BLaER1 treated with 17β-estradiol and CSF1 and Interleukin-3, amounts not matched to agents 10 nM and 100 nM (cell line): ENCODE results near the gene HOXC6.
A peak's percentile ranks its signal among the peaks of the same experiment; 100 is the strongest.

Experiments
- H3K27ac ChIP-seq, 11 experiments: shearing (Covaris generic); formaldehyde crosslinking; 2 replicates each; pipeline ENCODE4 v1.8.1; 2022
- H3K27me3 ChIP-seq, 11 experiments: shearing (Covaris generic); formaldehyde crosslinking; 2 replicates each; pipeline ENCODE4 v1.8.1; 2022
- H3K36me3 ChIP-seq, 11 experiments: shearing (Covaris generic); formaldehyde crosslinking; 2 replicates each; pipeline ENCODE4 v1.8.1; 2022
- H3K4me1 ChIP-seq, 10 experiments: shearing (Covaris generic); formaldehyde crosslinking; 2 replicates each; pipeline ENCODE4 v1.8.1; 2022
- H3K4me2 ChIP-seq, 11 experiments: shearing (Covaris generic); formaldehyde crosslinking; 2 replicates each; pipeline ENCODE4 v1.8.1; 2022
- H3K4me3 ChIP-seq, 10 experiments: shearing (Covaris generic); formaldehyde crosslinking; 2 replicates each; pipeline ENCODE4 v1.8.1; 2022
- H3K9ac ChIP-seq, 11 experiments: shearing (Covaris generic); formaldehyde crosslinking; 2 replicates each; pipeline ENCODE4 v1.8.1; 2022
- H3K9me3 ChIP-seq, 11 experiments: shearing (Covaris generic); formaldehyde crosslinking; replicated peaks in 1 of 11; 2 replicates each; pipeline ENCODE4 v1.8.1; 2022
- H4K20me1 ChIP-seq, 11 experiments: shearing (Covaris generic); formaldehyde crosslinking; 2 replicates each; pipeline ENCODE4 v1.8.1; 2022
- Cebpa-rat ChIP-seq, 11 experiments: shearing (Covaris generic); IDR thresholded peaks; 2 replicates each; pipeline ENCODE4 v1.8.1; 2022

Gene HOXC6

DNA sequence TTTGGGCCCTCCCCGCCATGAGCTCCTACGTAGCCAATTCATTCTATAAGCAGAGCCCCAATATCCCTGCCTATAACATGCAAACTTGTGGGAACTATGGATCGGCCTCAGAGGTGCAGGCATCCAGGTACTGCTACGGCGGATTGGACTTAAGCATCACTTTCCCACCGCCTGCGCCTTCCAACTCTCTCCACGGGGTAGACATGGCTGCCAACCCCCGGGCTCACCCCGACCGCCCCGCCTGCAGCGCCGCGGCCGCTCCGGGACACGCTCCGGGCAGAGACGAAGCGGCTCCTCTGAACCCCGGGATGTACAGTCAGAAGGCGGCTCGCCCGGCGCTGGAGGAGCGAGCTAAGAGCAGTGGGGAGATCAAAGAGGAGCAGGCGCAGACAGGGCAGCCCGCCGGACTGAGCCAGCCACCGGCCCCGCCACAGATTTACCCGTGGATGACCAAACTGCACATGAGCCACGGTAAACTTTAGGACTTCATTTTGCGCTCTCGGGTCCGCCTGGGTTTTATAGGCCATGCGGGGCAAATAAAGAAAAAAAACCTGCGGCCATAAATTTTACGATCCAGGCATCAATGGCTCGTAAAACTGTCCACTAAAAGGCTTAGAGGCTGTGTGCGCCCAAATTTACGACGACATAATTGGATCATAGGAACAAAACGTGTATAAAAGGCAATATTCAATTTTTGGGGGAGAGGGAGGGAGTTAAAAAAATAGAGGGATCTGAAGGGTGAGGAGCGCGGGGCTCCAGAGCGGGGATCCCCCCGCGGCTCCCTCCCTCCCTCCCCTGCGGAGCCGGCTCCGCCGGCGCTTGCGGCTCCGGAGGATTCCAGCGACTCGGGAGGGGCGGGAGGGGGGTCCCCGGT lies 5.1 kb downstream of the HOXC6 start:
- Histone ChIP-seq H3K4me1 (peaks cover 0 to 10% (median 8%) of the 10 kb centered on the region in 10 experiments; a peak in 8 of 20 replicates), H3K4me3 (peak overlapping the region in 7 of 10 experiments; percentile 0 to 58 (median 27); a peak in 9 of 20 replicates), H3K9me3 (peaks cover 17 to 43% (median 27%) of the 10 kb centered on the region in 11 experiments), H3K9ac (no peak overlapping the region), H3K27me3 (peaks cover 100% of the 10 kb centered on the region in 11 experiments), H3K4me2 (no peak overlapping the region), H3K36me3 (no peaks in the 10 kb centered on the region), H3K27ac (no peak overlapping the region), H4K20me1 (peaks cover 0 to 88% (median 56%) of the 10 kb centered on the region in 11 experiments; a peak in 17 of 22 replicates)
- TF ChIP-seq Cebpa-rat (IDR thresholded peaks at IDR 0.05), result no peak

DNA sequence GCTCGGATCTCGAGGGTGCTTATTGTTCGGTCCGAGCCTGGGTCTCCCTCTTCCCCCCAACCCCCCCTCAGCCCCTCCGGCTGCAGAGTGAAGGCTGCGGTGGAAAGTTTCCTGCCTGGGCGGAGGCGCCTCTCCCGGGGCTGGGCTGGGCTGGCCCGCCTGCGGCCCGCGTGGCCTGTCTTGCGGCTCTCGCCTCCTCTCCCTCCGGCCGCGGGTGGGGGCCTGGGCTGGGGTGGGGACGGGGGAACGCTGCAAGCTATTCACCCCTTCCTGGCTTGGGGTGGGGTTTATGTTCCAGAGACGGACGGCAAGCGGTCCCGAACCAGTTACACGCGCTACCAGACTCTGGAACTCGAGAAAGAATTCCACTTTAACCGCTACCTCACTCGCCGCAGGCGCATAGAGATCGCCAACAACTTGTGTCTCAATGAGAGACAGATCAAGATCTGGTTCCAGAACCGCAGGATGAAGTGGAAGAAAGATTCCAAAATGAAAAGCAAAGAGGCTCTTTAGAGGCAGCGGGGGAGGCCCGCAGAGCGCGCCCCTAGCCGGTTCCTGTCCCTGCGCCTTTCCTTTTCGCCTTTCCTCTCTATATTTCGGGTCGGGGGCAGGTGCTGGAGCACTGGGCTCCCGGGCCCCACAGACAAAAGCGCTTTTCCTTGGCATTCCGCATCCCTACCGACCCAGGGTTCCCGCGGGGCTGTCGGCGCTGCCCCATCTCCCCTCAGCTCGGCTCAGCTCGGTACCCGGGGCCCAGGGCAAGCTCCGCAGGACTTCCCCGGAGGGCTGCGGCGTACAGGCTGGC lies 5.9 kb downstream of the HOXC6 start:
- Histone ChIP-seq H3K4me2 (no peak overlapping the region), H3K4me1 (peaks cover 0 to 10% (median 8%) of the 10 kb centered on the region in 10 experiments; a peak in 8 of 20 replicates), H3K27ac (no peak overlapping the region), H3K9ac (no peak overlapping the region), H3K36me3 (no peaks in the 10 kb centered on the region), H3K27me3 (peaks cover 100% of the 10 kb centered on the region in 11 experiments), H4K20me1 (peaks cover 0 to 89% (median 52%) of the 10 kb centered on the region in 11 experiments; a peak in 17 of 22 replicates), H3K4me3 (no peak overlapping the region), H3K9me3 (peaks cover 17 to 43% (median 27%) of the 10 kb centered on the region in 11 experiments)
- TF ChIP-seq Cebpa-rat (IDR thresholded peaks at IDR 0.05), result no peak

DNA sequence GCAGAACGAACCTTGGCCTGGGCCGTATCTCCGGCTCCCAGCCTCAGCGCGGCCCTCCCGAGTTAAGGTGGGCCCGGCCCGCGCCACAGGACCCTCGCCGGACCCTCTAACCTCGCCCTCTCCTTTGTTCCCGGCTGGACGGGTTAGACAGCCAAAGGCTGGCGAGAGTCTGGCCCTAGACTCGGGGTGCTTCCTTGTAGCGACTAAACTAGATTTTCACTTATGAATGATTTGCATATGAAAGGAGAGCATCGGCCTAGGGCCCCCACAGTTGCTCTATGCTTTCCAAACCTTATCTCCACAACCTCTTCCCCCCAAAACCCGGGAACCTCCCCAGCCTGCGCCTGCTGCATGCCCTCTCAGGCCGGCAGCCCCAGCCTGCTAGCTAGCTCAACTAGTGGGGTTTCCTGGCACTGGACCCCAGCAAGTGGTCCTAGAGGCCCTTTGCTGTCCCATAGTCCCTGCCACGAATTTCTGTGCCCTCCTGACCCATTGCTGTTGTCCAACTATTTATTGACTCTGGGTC lies 6.6 kb downstream of the HOXC6 start:
- H4K20me1 ChIP-seq, result peaks cover 0 to 90% (median 57%) of the 10 kb centered on the region in 11 experiments; a peak in 17 of 22 replicates
- no peak overlapping the region for H3K27ac ChIP-seq
- no peak for TF ChIP-seq Cebpa-rat (IDR thresholded peaks at IDR 0.05)
- H3K4me3 ChIP-seq, result no peak overlapping the region
- H3K4me1 ChIP-seq, result peaks cover 0 to 10% (median 8%) of the 10 kb centered on the region in 10 experiments; a peak in 8 of 20 replicates
- no peak overlapping the region for H3K4me2 ChIP-seq
- no peaks in the 10 kb centered on the region for H3K36me3 ChIP-seq
- peaks cover 18 to 48% (median 31%) of the 10 kb centered on the region in 11 experiments for H3K9me3 ChIP-seq
- H3K27me3 ChIP-seq, result peaks cover 100% of the 10 kb centered on the region in 11 experiments
- no peak overlapping the region for H3K9ac ChIP-seq

DNA sequence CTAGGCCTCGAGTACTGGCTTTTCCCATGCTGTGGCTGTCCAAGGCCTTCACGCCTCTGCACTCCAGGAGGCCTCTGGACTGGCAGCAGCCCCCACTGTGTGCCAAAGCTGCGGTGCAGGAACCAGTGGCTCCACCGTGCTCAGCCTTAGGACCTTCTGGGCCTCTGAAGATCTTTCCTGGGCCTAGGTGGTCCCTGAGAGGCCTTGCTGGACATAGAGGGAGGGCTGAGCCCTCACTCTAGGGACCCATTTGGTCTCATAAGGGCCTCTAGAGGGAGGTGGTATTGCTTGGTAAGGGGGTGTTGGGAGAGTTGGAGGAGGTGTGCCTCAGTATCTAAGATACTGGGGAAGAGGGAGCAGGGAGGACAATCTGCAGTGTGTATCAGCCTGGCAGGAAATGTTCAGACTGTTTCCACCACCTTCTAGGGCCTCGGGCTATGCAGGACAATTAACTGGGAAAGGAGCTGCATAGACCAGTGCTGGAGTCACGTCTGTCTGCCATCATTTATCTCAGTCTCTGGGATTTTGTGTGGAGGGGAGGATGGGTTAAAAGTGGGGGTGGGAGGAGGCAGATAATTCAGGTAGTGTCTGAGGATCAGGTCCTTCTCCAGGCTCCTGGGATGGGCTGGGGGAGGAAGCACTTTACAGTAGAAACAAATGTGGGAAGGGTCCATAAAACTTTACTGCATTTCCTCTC lies 7.5 kb downstream of the HOXC6 start:
- H3K36me3 ChIP-seq, result no peaks in the 10 kb centered on the region
- H3K9me3 ChIP-seq, result peaks cover 23 to 54% (median 39%) of the 10 kb centered on the region in 11 experiments
- no peak for TF ChIP-seq Cebpa-rat (IDR thresholded peaks at IDR 0.05)
- H3K4me2 ChIP-seq, result no peak overlapping the region
- H3K27ac ChIP-seq, result no peak overlapping the region
- peaks cover 0 to 82% (median 56%) of the 10 kb centered on the region in 11 experiments; a peak in 17 of 22 replicates for H4K20me1 ChIP-seq
- peaks cover 0 to 10% (median 8%) of the 10 kb centered on the region in 10 experiments; a peak in 8 of 20 replicates for H3K4me1 ChIP-seq
- H3K4me3 ChIP-seq, result no peak overlapping the region
- no peak overlapping the region for H3K9ac ChIP-seq
- peaks cover 100% of the 10 kb centered on the region in 11 experiments for H3K27me3 ChIP-seq

DNA sequence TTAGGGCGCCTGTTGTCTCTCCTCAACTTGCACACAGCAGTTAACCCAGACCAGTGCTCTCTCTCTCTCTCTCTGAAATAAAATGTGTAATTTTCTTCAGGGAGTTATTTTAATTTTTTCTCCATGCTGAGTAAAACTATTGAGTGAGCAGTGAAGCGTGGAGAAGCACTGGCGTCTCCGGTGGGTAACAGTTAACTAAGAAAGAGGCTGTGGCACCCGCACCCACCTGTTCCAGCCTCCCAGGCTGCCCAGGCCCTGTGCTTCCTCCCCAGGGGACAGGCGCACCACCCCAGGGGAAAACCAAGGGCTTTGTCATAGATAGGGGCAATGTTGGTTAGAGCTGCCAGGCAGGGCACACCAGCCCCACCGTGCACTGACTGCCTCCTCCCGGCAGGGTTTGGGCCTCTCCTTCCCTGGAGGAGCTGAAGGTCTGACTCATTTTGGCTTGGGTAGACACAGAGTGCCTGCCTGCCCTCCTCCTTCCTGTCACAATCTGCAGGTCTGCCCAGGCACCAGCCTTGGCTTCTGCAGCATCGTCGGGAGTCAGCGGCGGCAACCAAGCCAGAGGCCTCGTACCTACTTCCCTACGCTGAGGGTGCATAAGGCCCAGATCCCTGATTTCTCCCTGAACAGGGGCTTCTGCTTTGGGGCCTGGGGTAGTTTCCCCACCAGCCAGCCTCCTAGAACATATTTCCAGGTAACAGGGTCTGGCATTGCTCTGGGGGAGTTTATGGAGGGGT lies 8.6 kb downstream of the HOXC6 start:
- Histone ChIP-seq H3K27me3 (peaks cover 100% of the 10 kb centered on the region in 11 experiments), H3K4me2 (peak overlapping the region in 6 of 11 experiments; percentile 7 to 48 (median 30); a peak in 6 of 22 replicates), H3K36me3 (no peaks in the 10 kb centered on the region), H3K27ac (no peak overlapping the region), H4K20me1 (peaks cover 0 to 78% (median 45%) of the 10 kb centered on the region in 11 experiments; a peak in 17 of 22 replicates), H3K9me3 (peaks cover 18 to 47% (median 29%) of the 10 kb centered on the region in 11 experiments), H3K4me1 (peaks cover 0 to 10% (median 8%) of the 10 kb centered on the region in 10 experiments; a peak in 8 of 20 replicates), H3K4me3 (no peak overlapping the region), H3K9ac (no peak overlapping the region)
- TF ChIP-seq Cebpa-rat (IDR thresholded peaks at IDR 0.05), result no peak

DNA sequence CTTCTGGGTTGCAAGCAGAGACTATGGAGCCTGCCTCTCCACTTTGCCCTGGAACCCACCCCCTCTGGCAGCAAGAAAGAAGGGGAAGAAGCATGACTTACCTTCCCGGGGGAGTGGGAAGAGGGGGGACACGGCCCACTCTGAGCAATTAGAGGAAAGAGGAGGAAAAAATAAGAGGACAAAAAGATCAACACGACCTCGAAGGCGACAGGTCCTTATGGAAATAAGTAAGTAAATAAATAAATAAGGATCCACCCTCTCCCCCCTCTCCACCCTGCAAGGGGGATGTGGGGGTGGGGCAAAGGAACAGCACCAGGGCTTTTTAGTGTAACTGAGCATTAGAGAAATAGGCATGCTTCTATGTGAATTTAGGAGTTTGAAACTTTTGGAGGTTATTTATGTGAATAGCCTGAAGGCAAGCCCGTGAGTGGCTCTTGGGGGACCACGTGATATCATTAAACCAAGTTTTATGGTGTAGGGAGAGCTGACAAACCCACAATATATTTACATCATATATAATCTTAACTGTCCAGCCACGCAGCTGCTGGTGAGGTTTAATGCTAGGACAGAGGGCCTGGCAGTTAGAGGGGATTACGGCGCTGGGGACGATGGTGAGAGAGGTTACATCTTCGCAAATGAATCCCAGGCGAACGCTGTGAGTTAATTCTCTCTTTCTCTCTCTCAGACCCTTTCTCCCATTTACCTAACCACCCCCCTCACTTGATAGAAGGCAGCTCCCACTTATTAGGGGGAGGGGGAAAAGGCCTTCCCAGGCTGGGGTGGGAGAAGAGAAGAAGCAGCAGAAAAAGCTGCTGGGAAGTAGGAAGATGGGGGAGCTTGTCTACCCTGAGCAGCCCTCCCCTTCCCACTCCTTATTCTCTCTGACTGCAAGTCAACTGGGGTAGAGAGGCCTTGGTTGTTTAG lies 9.4 kb downstream of the HOXC6 start:
- peaks cover 10 to 39% (median 21%) of the 10 kb centered on the region in 11 experiments for H3K9me3 ChIP-seq
- no peak overlapping the region for H3K27ac ChIP-seq
- H3K27me3 ChIP-seq, result peaks cover 100% of the 10 kb centered on the region in 11 experiments
- H3K4me1 ChIP-seq, result peaks cover 0 to 10% (median 8%) of the 10 kb centered on the region in 10 experiments; a peak in 8 of 20 replicates
- peaks cover 0 to 76% (median 40%) of the 10 kb centered on the region in 11 experiments; a peak in 17 of 22 replicates for H4K20me1 ChIP-seq
- no peaks in the 10 kb centered on the region for H3K36me3 ChIP-seq
- H3K4me2 ChIP-seq, result peak overlapping the region in 2 of 11 experiments; percentile 33 to 48; a peak in 4 of 22 replicates
- TF ChIP-seq Cebpa-rat (IDR thresholded peaks at IDR 0.05), result no peak
- H3K4me3 ChIP-seq, result no peak overlapping the region
- H3K9ac ChIP-seq, result no peak overlapping the region
